ENCODE measurements around the gene LGALS12.

DNA sequence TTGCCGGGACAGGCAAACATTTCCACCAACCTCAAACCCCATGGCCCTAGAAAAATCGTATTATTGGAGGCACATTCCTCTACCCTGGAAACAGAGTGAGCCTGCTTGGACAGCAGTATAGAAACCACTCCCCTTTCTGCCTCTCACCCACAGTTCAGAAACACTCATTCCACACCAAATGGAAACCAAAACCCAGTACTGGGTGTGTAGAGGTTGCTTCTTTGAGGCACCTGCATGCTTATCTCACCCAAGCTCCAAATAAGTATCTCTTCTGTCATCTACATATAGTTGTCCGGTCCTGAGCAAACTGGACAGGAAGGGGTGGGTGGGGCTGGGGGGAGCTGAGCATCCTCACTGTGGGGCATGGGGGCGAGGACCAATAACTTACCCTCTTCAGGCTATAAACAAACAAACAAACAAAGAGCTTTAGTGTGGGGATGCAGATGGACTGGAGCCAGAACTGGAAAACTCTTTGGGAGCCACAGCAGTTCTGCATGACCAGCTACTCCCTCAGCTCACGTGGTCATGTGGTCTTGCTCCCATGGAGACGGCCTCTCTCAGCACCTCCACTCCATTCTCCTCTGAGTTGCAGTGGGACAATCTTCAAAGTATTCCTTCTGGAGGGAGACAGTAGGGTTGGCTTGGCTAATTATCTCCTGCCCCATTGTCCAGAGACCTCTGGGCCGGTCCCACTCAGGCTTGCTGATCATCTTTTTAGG lies 58.3 kb downstream of the LGALS12 start:
- TF ChIP-seq, protein P1, sequence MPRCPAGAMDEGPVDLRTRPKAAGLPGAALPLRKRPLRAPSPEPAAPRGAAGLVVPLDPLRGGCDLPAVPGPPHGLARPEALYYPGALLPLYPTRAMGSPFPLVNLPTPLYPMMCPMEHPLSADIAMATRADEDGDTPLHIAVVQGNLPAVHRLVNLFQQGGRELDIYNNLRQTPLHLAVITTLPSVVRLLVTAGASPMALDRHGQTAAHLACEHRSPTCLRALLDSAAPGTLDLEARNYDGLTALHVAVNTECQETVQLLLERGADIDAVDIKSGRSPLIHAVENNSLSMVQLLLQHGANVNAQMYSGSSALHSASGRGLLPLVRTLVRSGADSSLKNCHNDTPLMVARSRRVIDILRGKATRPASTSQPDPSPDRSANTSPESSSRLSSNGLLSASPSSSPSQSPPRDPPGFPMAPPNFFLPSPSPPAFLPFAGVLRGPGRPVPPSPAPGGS (IDR thresholded peaks at IDR 0.05; ENCODE audit: borderline replicate concordance, insufficient read depth, low read depth, low read length, poor library complexity, severe bottlenecking), result no peak
- no peak for TF ChIP-seq ZNF274 (IDR thresholded peaks at IDR 0.05; ENCODE audit: insufficient read depth, insufficient read length)
- no peak for TF ChIP-seq ESRRA (IDR thresholded peaks at IDR 0.05; ENCODE audit: low read length)
- no peak for TF ChIP-seq NFXL1 (IDR thresholded peaks at IDR 0.05; ENCODE audit: borderline replicate concordance)
- TF ChIP-seq, protein P2, sequence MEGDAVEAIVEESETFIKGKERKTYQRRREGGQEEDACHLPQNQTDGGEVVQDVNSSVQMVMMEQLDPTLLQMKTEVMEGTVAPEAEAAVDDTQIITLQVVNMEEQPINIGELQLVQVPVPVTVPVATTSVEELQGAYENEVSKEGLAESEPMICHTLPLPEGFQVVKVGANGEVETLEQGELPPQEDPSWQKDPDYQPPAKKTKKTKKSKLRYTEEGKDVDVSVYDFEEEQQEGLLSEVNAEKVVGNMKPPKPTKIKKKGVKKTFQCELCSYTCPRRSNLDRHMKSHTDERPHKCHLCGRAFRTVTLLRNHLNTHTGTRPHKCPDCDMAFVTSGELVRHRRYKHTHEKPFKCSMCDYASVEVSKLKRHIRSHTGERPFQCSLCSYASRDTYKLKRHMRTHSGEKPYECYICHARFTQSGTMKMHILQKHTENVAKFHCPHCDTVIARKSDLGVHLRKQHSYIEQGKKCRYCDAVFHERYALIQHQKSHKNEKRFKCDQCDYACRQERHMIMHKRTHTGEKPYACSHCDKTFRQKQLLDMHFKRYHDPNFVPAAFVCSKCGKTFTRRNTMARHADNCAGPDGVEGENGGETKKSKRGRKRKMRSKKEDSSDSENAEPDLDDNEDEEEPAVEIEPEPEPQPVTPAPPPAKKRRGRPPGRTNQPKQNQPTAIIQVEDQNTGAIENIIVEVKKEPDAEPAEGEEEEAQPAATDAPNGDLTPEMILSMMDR (IDR thresholded peaks at IDR 0.05 in 2 of 3, conservative IDR thresholded peaks at IDR 0.05 in 1 of 3; ENCODE audit: control insufficient read depth in 2 of 3, extremely low read depth in 1 of 3, insufficient read depth in 1 of 3, low read depth in 3 of 3, low read length in 3 of 3), result no peak
- no peak for TF ChIP-seq YY1 (IDR thresholded peaks at IDR 0.05; ENCODE audit: low read depth, low read length)
- no peak for TF ChIP-seq RB1 (IDR thresholded peaks at IDR 0.05; ENCODE audit: borderline replicate concordance)
- no peak for TF ChIP-seq FOXM1 (IDR thresholded peaks at IDR 0.05; ENCODE audit: low read depth, low read length)
- TF ChIP-seq CBX5 (IDR thresholded peaks at IDR 0.05; ENCODE audit: low read depth), result no peak
- TF ChIP-seq HDAC2 (IDR thresholded peaks at IDR 0.05), result no peak
- TF ChIP-seq RCOR1 (conservative IDR thresholded peaks at IDR 0.05; ENCODE audit: low read depth, low read length), result no peak

Data from GM12878 (cell line).